Measurements from ENCODE around the gene TMEM59L.
A peak's percentile ranks its signal among the peaks of the same experiment; 100 is the strongest.

Gene TMEM59L

GRCh38 chr19:18617562-18617961 is 4.9 kb downstream of the TMEM59L start:
- no peak overlapping the region for H3K27ac ChIP-seq (ENCODE audit: low read depth, low read length)
- H3K9me3 ChIP-seq (ENCODE audit: control insufficient read depth, insufficient read depth, low read length) = no peaks in the 10 kb centered on the region
- no peak overlapping the region for H3K4me3 ChIP-seq (ENCODE audit: low read length)
- peaks cover 29% of the 10 kb centered on the region for H3K27me3 ChIP-seq (ENCODE audit: control insufficient read depth, low read length)
- H4K20me1 ChIP-seq (ENCODE audit: control insufficient read depth, insufficient read depth, low read depth, low read length) = no peaks in the 10 kb centered on the region
- no peak overlapping the region for H3K4me2 ChIP-seq (ENCODE audit: low read length)
- peaks cover 30% of the 10 kb centered on the region for H3K4me1 ChIP-seq (ENCODE audit: control insufficient read depth, low read length)
- H3K9me2 ChIP-seq (replicated peaks; ENCODE audit: control insufficient read depth, low read length) = no peaks in the 10 kb centered on the region
- TF ChIP-seq CTCF (IDR thresholded peaks at IDR 0.05; ENCODE audit: low read depth, low read length, poor library complexity, severe bottlenecking) (no peak), EZH2phosphoT487 (IDR thresholded peaks at IDR 0.05; ENCODE audit: borderline replicate concordance, low read length) (no peak)
- H3K79me2 ChIP-seq (ENCODE audit: control insufficient read depth, low read length) = no peaks in the 10 kb centered on the region
- H3F3A ChIP-seq (ENCODE audit: control insufficient read depth, insufficient read depth) = peaks cover 6% of the 10 kb centered on the region
- no peaks in the 10 kb centered on the region for H3K36me3 ChIP-seq (ENCODE audit: control insufficient read depth, low read length)

- Histone ChIP-seq H3K4me2 (ENCODE audit: low read length) (no peak overlapping the region), H3K9me3 (ENCODE audit: control insufficient read depth, insufficient read depth, low read length) (no peaks in the 10 kb centered on the region), H3K79me2 (ENCODE audit: control insufficient read depth, low read length) (no peaks in the 10 kb centered on the region), H3K4me3 (ENCODE audit: low read length) (no peak overlapping the region), H4K20me1 (ENCODE audit: control insufficient read depth, insufficient read depth, low read depth, low read length) (no peaks in the 10 kb centered on the region), H3K36me3 (ENCODE audit: control insufficient read depth, low read length) (no peaks in the 10 kb centered on the region), H3K27me3 (ENCODE audit: control insufficient read depth, low read length) (peaks cover 23% of the 10 kb centered on the region), H3K27ac (ENCODE audit: low read depth, low read length) (no peak overlapping the region), H3F3A (ENCODE audit: control insufficient read depth, insufficient read depth) (peaks cover 8% of the 10 kb centered on the region), H3K9me2 (replicated peaks; ENCODE audit: control insufficient read depth, low read length) (no peaks in the 10 kb centered on the region), H3K4me1 (ENCODE audit: control insufficient read depth, low read length) (peaks cover 28% of the 10 kb centered on the region)
- TF ChIP-seq EZH2phosphoT487 (IDR thresholded peaks at IDR 0.05; ENCODE audit: borderline replicate concordance, low read length) = no peak
- TF ChIP-seq CTCF (IDR thresholded peaks at IDR 0.05; ENCODE audit: low read depth, low read length, poor library complexity, severe bottlenecking) = no peak
Observed at GRCh38 chr19:18618236-18618635, 5.6 kb downstream of the TMEM59L start.

- no peak overlapping the region for H3K27ac ChIP-seq (ENCODE audit: low read depth, low read length)
- no peaks in the 10 kb centered on the region for H3K9me2 ChIP-seq (replicated peaks; ENCODE audit: control insufficient read depth, low read length)
- H3K9me3 ChIP-seq (ENCODE audit: control insufficient read depth, insufficient read depth, low read length) = no peaks in the 10 kb centered on the region
- no peaks in the 10 kb centered on the region for H3K36me3 ChIP-seq (ENCODE audit: control insufficient read depth, low read length)
- peaks cover 8% of the 10 kb centered on the region for H3F3A ChIP-seq (ENCODE audit: control insufficient read depth, insufficient read depth)
- no peak overlapping the region for H3K4me3 ChIP-seq (ENCODE audit: low read length)
- peak overlapping the region; percentile 59; the same call in 1 of the 2 replicates for H3K4me2 ChIP-seq (ENCODE audit: low read length)
- peaks cover 5% of the 10 kb centered on the region for H3K27me3 ChIP-seq (ENCODE audit: control insufficient read depth, low read length)
- no peaks in the 10 kb centered on the region for H4K20me1 ChIP-seq (ENCODE audit: control insufficient read depth, insufficient read depth, low read depth, low read length)
- H3K79me2 ChIP-seq (ENCODE audit: control insufficient read depth, low read length) = no peaks in the 10 kb centered on the region
- H3K4me1 ChIP-seq (ENCODE audit: control insufficient read depth, low read length) = peaks cover 28% of the 10 kb centered on the region
- TF ChIP-seq EZH2phosphoT487 (IDR thresholded peaks at IDR 0.05; ENCODE audit: borderline replicate concordance, low read length) (no peak), CTCF (IDR thresholded peaks at IDR 0.05; ENCODE audit: low read depth, low read length, poor library complexity, severe bottlenecking) (no peak)
Observed at GRCh38 chr19:18620311-18620710, 7.6 kb downstream of the TMEM59L start.
